ENCODE data around the gene ARL10.

ARL10 gene

DNA sequence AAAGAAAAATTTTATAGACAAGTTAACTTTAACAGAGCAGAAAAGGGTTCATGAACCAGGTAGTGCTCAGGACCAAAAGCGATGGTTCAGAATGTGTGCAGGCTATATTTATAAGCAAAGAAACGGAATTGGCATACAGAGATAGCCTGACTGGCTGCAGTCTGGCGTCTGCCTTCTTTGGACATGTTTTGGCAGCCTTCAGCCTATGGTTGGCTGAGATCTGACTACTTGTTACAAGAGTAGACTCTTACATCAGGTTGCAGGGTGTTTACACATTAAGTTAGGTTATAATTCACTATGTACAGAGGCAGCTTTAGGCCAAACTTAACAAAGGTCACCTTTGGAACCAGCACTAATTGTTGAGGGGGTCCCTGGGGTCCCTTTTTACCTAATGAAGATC lies 16.1 kb downstream of the ARL10 start:
- H3K9me3 ChIP-seq, result no peaks in the 10 kb centered on the region
- H3K36me3 ChIP-seq, result peaks cover 54% of the 10 kb centered on the region
- no peak for DNase-seq
- no peak overlapping the region for H3K4me3 ChIP-seq (ENCODE audit: low read depth, low read length)
- H3K4me1 ChIP-seq, result no peaks in the 10 kb centered on the region
- H3K27me3 ChIP-seq, result no peaks in the 10 kb centered on the region
- TF ChIP-seq, protein P1, sequence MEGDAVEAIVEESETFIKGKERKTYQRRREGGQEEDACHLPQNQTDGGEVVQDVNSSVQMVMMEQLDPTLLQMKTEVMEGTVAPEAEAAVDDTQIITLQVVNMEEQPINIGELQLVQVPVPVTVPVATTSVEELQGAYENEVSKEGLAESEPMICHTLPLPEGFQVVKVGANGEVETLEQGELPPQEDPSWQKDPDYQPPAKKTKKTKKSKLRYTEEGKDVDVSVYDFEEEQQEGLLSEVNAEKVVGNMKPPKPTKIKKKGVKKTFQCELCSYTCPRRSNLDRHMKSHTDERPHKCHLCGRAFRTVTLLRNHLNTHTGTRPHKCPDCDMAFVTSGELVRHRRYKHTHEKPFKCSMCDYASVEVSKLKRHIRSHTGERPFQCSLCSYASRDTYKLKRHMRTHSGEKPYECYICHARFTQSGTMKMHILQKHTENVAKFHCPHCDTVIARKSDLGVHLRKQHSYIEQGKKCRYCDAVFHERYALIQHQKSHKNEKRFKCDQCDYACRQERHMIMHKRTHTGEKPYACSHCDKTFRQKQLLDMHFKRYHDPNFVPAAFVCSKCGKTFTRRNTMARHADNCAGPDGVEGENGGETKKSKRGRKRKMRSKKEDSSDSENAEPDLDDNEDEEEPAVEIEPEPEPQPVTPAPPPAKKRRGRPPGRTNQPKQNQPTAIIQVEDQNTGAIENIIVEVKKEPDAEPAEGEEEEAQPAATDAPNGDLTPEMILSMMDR (IDR thresholded peaks at IDR 0.05; ENCODE audit: low read depth, low read length), result no peak

- DNase-seq, result no peak
- H3K4me3 ChIP-seq (ENCODE audit: low read depth, low read length), result no peak overlapping the region
- no peaks in the 10 kb centered on the region for H3K4me1 ChIP-seq
- TF ChIP-seq, protein P1 (IDR thresholded peaks at IDR 0.05; ENCODE audit: low read depth, low read length), result no peak
- H3K27me3 ChIP-seq, result no peaks in the 10 kb centered on the region
- no peaks in the 10 kb centered on the region for H3K9me3 ChIP-seq
- peaks cover 57% of the 10 kb centered on the region for H3K36me3 ChIP-seq
Measured at GRCh38 chr5:176381979-176382378, 16.7 kb downstream of the ARL10 start.

DNA sequence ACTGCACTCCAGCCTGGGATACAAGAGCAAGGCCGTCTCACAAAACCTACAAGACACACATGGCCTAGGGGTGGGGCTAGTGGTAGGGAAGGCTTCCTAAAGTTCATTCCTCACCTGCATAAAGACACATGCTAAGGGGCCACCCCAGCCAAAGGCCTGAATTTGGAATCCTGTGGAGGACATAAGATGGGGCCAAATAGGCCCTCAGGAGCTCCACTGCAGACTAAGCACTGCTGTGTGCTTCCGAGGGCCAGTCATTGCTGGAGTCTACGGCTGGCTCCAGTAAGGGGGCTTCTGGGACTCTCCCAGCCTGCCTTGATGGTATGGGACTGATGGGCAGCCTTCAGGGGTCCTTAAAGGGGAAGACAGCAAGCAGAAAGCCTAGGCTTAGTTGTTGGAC lies 17.4 kb downstream of the ARL10 start:
- TF ChIP-seq, protein P1 (IDR thresholded peaks at IDR 0.05; ENCODE audit: low read depth, low read length), result no peak
- no peak for DNase-seq
- no peaks in the 10 kb centered on the region for H3K27me3 ChIP-seq
- H3K4me3 ChIP-seq (ENCODE audit: low read depth, low read length), result no peak overlapping the region
- H3K9me3 ChIP-seq, result no peaks in the 10 kb centered on the region
- H3K4me1 ChIP-seq, result no peaks in the 10 kb centered on the region
- peaks cover 65% of the 10 kb centered on the region for H3K36me3 ChIP-seq

GRCh38 chr5:176383248-176383905 lies 18.1 kb downstream of the ARL10 start:
- peaks cover 66% of the 10 kb centered on the region for H3K36me3 ChIP-seq
- no peak overlapping the region for H3K4me3 ChIP-seq (ENCODE audit: low read depth, low read length)
- H3K9me3 ChIP-seq, result no peaks in the 10 kb centered on the region
- no peaks in the 10 kb centered on the region for H3K4me1 ChIP-seq
- H3K27me3 ChIP-seq, result no peaks in the 10 kb centered on the region
- DNase-seq, result no peak
- TF ChIP-seq, protein P1 (IDR thresholded peaks at IDR 0.05; ENCODE audit: low read depth, low read length), result no peak

DNA sequence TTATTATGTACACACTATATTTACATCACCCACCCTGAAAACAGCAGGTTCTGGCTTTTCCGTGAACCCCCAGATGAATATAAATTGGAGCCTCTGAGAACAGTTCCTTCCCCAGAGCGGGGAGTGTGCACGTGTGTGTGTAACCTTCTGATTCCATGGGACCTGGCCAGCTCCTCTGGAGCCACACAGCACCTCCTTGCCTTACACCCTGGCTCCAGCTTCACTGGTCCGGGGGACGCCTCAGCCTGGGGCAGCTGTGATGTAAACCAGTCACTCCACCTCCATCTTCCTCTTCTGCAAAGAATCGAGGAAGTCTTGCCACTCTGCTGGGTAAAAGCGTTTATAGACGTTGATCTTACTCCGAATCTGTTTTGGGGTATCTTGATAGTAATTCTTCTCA lies 18.7 kb downstream of the ARL10 start:
- DNase-seq, result no peak
- peaks cover 66% of the 10 kb centered on the region for H3K36me3 ChIP-seq
- TF ChIP-seq, protein P1 (IDR thresholded peaks at IDR 0.05; ENCODE audit: low read depth, low read length), result no peak

DNA sequence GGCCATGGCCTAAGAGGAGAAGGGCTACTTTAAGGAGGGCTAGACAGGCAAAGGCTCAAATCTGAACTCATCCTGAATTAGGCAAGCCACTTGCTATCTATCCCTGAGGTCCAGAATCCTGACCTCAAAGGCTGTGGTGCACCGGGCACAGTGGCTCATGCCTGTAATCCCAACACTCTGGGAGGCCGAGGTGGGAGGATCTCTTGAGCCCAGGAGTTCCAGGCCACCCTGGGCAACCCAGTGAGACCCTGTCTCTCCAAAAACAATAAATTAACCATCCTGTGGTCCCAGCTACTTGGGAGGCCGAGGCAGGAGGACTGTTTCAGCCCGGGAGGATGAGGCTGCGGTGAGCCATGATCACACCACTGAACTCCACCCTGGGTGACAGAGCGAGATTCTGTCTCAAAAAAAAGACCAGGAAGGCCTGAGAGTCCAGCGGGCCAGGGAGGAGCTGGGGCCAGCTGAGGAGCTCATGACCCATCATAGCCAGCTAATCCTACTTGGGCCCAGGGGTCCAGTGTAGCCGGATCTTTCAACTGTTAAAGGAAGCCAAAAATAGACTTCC lies 19.2 kb downstream of the ARL10 start:
- H3K9me3 ChIP-seq, result no peaks in the 10 kb centered on the region
- H3K4me1 ChIP-seq, result no peaks in the 10 kb centered on the region
- H3K36me3 ChIP-seq, result peaks cover 66% of the 10 kb centered on the region
- no peak for DNase-seq
- H3K27me3 ChIP-seq, result no peaks in the 10 kb centered on the region
- H3K4me3 ChIP-seq (ENCODE audit: low read depth, low read length), result no peak overlapping the region
- TF ChIP-seq, protein P1 (IDR thresholded peaks at IDR 0.05; ENCODE audit: low read depth, low read length), result no peak

More for the DNA sequence above, 18.7 kb downstream of the ARL10 start:
- Histone ChIP-seq H3K4me1 (no peaks in the 10 kb centered on the region), H3K9me3 (no peaks in the 10 kb centered on the region), H3K4me3 (ENCODE audit: low read depth, low read length) (no peak overlapping the region), H3K27me3 (no peaks in the 10 kb centered on the region)
